Thyroid gland (tissue), 4 donors: Measurements from ENCODE around the gene SLC30A9.

Experiments
- CTCF ChIP-seq, 6 experiments: fragments of 200-600 bp in 3 of 6; fragments of 450-650 bp in 3 of 6; sonication (generic) in 3 of 6; IDR thresholded peaks; one replicate each; pipeline ENCODE4 v1.5.1; 2016 to 2019; ENCODE audit warnings: antibody characterized with exemption in 6 of 6, mild to moderate bottlenecking in 2 of 6, inconsistent platforms in 1 of 6, moderate library complexity in 1 of 6
- POLR2A ChIP-seq, 2 donors: fragments of 450-650 bp; IDR thresholded peaks; one replicate each; pipeline ENCODE4 v1.6.1; 2017; ENCODE audit warnings: antibody characterized with exemption in 2 of 2, mild to moderate bottlenecking in 2 of 2, moderate library complexity in 1 of 2

DNA sequence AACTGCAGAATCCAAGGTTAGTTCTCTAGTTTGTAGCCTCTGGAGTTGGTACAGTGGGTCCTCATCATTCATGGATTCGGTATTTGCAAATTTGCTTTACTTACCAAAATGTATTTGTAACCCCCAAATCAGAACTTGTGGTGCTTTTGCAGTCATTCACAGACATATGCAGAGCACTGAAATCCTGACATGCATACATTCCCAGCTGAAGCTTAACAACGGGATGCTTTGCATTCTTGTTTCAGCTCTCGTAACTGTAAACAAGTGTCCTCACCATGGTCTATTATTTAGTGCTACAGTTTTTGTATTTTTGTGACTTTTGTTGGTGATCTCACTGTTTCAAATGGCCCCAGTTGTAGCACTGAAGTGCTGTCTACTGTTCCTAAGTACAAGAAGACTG, 146.0 kb downstream of the SLC30A9 start:
- TF ChIP-seq CTCF (IDR thresholded peaks at IDR 0.05) = no peak
- TF ChIP-seq POLR2A (IDR thresholded peaks at IDR 0.05) = no peak
